ENCODE results near the gene ASAH2B.
"Not testable (repeated sequence)": the region's sequence is repeated elsewhere in the genome, so short reads cannot be mapped to it uniquely, and the experiment has no call there.

The ASAH2B gene

GRCh38 chr10:50739618-50740292 is at the start of gene ASAH2B:
Gene ASAH2B, plus strand, starts transcription at chr10:50739936. Its CDS starts 5,195 bp downstream, at chr10:50745131.
- DNase-seq, result peak; percentile 50

GRCh38 chr10:50697819-50698218 is 41.9 kb upstream of the ASAH2B start:
- DNase-seq, result not testable (repeated sequence)

- DNase-seq, result not testable (repeated sequence)
Observed at GRCh38 chr10:50701947-50702346, 37.8 kb upstream of the ASAH2B start.

- DNase-seq, result not testable (repeated sequence)
Observed at GRCh38 chr10:50702997-50703396, 36.7 kb upstream of the ASAH2B start.

- peak; percentile 32 for DNase-seq
Observed at GRCh38 chr10:50704436-50705079, 35.2 kb upstream of the ASAH2B start.

- DNase-seq, result not testable (repeated sequence)
Observed at GRCh38 chr10:50706006-50706405, 33.7 kb upstream of the ASAH2B start.

GRCh38 chr10:50710241-50710640 is 29.5 kb upstream of the ASAH2B start:
- DNase-seq, result not testable (repeated sequence)

- not testable (repeated sequence) for DNase-seq
Observed at GRCh38 chr10:50723812-50724211, 15.9 kb upstream of the ASAH2B start.

GRCh38 chr10:50728112-50728511 is 11.6 kb upstream of the ASAH2B start:
- DNase-seq, result not testable (repeated sequence)

- DNase-seq, result peak; percentile 22
Observed at GRCh38 chr10:50738987-50739617, 634 bp upstream of the ASAH2B start.

GRCh38 chr10:50740293-50740648 is 535 bp downstream of the ASAH2B start:
- DNase-seq, result no peak

- not testable (repeated sequence) for DNase-seq
Observed at GRCh38 chr10:50742820-50743219, 3.1 kb downstream of the ASAH2B start.

GRCh38 chr10:50766774-50767513 is 27.2 kb downstream of the ASAH2B start:
- not testable (repeated sequence) for DNase-seq

GRCh38 chr10:50772042-50772441 is 32.3 kb downstream of the ASAH2B start:
- DNase-seq, result not testable (repeated sequence)

GRCh38 chr10:50774868-50775267 is 35.1 kb downstream of the ASAH2B start:
- not testable (repeated sequence) for DNase-seq

GRCh38 chr10:50780036-50780435 is 40.3 kb downstream of the ASAH2B start:
- DNase-seq, result not testable (repeated sequence)

GRCh38 chr10:50782017-50782416 is 42.3 kb downstream of the ASAH2B start:
- DNase-seq, result not testable (repeated sequence)

GRCh38 chr10:50787962-50788361 is 48.2 kb downstream of the ASAH2B start:
- DNase-seq, result not testable (repeated sequence)

- no peak for DNase-seq
Observed at GRCh38 chr10:50788951-50789945, 49.5 kb downstream of the ASAH2B start.

GRCh38 chr10:50794490-50794889 is 54.8 kb downstream of the ASAH2B start:
- no peak for DNase-seq

- no peak for DNase-seq
Observed at GRCh38 chr10:50796693-50797092, 57.0 kb downstream of the ASAH2B start.

- no peak for DNase-seq
Observed at GRCh38 chr10:50798297-50798696, 58.6 kb downstream of the ASAH2B start.

Measured in NCI-H446 treated with DMSO at 0.1 percent for 48 hours (cell line).